ENCODE data around the gene AKAP10.

AKAP10 gene

DNA sequence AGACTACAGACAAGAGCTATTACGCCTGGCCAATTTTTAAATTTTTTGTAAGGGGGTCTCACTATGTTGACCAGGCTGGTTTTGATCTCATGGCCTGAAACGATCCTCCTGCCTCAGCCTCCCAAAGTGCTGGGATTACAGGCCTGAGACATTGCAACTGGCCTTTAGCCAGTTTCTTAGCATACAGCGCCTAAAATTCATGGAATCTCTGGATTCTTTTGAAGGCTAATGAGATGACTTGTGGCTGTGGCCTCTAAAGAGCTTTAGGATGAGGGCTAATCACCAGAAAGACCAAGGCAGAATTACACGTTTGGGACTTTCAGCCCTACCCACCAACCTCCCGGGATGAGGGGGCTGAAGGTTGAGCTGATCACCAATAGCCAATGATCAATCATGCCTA is 34.6 kb downstream of the AKAP10 start:
- Histone ChIP-seq H3K4me2 (ENCODE audit: low read depth, low read length, poor library complexity, severe bottlenecking) (no peak overlapping the region), H3K79me2 (ENCODE audit: insufficient read depth, low read length) (peaks cover 39% of the 10 kb centered on the region; the same call in 1 of the 2 replicates), H3K4me3 (ENCODE audit: low read length, poor library complexity, severe bottlenecking) (no peak overlapping the region), H3K4me1 (ENCODE audit: insufficient read depth, low read length, poor library complexity, severe bottlenecking) (peaks cover 12% of the 10 kb centered on the region), H3K27me3 (ENCODE audit: insufficient read depth, low read length, poor library complexity, severe bottlenecking) (no peaks in the 10 kb centered on the region), H4K20me1 (ENCODE audit: insufficient read depth, low read length, poor library complexity, severe bottlenecking) (peaks cover 14% of the 10 kb centered on the region), H3K36me3 (ENCODE audit: insufficient read depth, low read length) (peaks cover 82% of the 10 kb centered on the region), H3F3A (ENCODE audit: low read depth) (no peaks in the 10 kb centered on the region), H3K9ac (ENCODE audit: low read depth, low read length, poor library complexity, severe bottlenecking) (no peak overlapping the region), H3K9me3 (ENCODE audit: insufficient read depth, low read depth, low read length) (no peaks in the 10 kb centered on the region), H3K9me2 (replicated peaks; ENCODE audit: low read depth, low read length) (no peaks in the 10 kb centered on the region), H2AFZ (ENCODE audit: low read length) (no peak overlapping the region)
- TF ChIP-seq, protein P1, sequence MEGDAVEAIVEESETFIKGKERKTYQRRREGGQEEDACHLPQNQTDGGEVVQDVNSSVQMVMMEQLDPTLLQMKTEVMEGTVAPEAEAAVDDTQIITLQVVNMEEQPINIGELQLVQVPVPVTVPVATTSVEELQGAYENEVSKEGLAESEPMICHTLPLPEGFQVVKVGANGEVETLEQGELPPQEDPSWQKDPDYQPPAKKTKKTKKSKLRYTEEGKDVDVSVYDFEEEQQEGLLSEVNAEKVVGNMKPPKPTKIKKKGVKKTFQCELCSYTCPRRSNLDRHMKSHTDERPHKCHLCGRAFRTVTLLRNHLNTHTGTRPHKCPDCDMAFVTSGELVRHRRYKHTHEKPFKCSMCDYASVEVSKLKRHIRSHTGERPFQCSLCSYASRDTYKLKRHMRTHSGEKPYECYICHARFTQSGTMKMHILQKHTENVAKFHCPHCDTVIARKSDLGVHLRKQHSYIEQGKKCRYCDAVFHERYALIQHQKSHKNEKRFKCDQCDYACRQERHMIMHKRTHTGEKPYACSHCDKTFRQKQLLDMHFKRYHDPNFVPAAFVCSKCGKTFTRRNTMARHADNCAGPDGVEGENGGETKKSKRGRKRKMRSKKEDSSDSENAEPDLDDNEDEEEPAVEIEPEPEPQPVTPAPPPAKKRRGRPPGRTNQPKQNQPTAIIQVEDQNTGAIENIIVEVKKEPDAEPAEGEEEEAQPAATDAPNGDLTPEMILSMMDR (conservative IDR thresholded peaks at IDR 0.05; ENCODE audit: low read length) = no peak
- no peak for TF ChIP-seq EZH2phosphoT487 (IDR thresholded peaks at IDR 0.05; ENCODE audit: borderline replicate concordance)

DNA sequence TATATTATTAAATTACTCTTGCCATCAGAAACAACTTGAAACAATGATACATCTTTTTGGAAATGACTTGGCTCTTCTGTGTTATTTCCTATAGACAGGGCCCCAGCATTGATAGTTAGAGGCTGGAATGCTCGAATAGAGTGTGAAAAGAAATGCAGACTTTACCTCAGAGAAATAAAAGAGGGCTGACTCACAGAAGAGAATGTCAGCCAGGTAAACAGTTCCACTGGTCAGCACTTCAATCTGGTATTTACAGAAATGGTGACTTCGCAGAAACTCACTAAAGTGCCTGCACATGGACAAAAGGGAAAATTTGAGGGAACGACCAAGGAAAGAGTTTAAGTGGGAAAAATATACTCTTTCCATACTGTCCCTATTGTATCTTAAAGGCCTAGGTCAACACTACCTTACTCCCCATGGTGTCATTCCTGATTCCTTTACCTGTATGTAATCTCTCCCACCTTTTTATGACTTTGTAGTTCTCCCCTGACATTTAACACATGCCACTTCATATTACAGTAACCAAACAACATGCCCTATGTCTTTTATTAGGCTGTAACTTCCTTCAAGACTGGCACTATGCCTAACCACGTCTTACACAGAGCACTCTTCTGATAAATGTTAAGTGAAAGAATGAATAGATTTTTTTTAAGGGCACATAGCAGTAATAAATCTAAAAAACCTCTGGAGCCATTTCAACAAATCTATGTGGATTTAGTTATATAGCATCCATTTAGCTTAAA is 36.7 kb downstream of the AKAP10 start:
- Histone ChIP-seq H3K4me2 (ENCODE audit: low read depth, low read length, poor library complexity, severe bottlenecking) (no peak overlapping the region), H3K4me1 (ENCODE audit: insufficient read depth, low read length, poor library complexity, severe bottlenecking) (peaks cover 12% of the 10 kb centered on the region), H3F3A (ENCODE audit: low read depth) (no peaks in the 10 kb centered on the region), H3K27me3 (ENCODE audit: insufficient read depth, low read length, poor library complexity, severe bottlenecking) (no peaks in the 10 kb centered on the region), H3K4me3 (ENCODE audit: low read length, poor library complexity, severe bottlenecking) (no peak overlapping the region), H3K9me3 (ENCODE audit: insufficient read depth, low read depth, low read length) (no peaks in the 10 kb centered on the region), H3K9ac (ENCODE audit: low read depth, low read length, poor library complexity, severe bottlenecking) (no peak overlapping the region), H3K79me2 (ENCODE audit: insufficient read depth, low read length) (peaks cover 32% of the 10 kb centered on the region; the same call in 1 of the 2 replicates), H3K9me2 (replicated peaks; ENCODE audit: low read depth, low read length) (no peaks in the 10 kb centered on the region), H3K36me3 (ENCODE audit: insufficient read depth, low read length) (peaks cover 81% of the 10 kb centered on the region), H4K20me1 (ENCODE audit: insufficient read depth, low read length, poor library complexity, severe bottlenecking) (peaks cover 11% of the 10 kb centered on the region), H2AFZ (ENCODE audit: low read length) (no peak overlapping the region)
- TF ChIP-seq EZH2phosphoT487 (IDR thresholded peaks at IDR 0.05; ENCODE audit: borderline replicate concordance) = no peak
- TF ChIP-seq, protein P1 (conservative IDR thresholded peaks at IDR 0.05; ENCODE audit: low read length) = no peak

DNA sequence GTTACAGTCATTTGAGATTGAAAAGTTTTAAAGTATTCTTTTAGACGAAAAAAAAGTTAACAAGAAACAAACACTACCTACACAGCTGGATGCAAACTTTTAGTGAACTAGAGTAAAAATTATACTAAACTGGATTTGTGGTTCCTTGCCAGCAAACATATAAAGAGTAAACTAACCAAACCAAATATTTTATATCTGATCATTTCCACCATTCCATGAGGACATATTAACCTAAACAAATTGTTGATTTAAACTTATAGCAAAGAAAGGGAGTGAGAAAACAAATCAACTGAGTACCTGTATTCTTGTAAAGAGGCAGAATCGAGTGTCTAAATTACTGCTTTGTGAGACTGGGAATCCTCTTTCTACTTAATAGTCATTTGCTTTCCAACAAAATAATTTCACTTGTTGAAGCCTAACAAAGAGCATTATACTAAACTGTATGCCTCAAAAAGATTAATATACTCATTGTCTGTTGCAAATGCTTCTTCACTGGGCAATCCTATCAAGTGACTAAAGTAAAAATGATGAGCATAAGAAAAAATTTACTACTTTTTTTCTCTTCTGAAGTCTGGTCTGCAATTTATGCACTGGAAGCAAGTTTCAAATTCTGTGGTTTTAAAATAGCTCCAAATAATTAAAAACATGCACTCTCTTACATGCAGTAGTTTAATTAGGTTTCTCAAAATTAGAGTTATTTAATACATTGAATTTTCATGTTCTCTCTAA is 37.5 kb downstream of the AKAP10 start:
- H3K9me2 ChIP-seq (replicated peaks; ENCODE audit: low read depth, low read length) = no peaks in the 10 kb centered on the region
- no peak overlapping the region for H3K4me2 ChIP-seq (ENCODE audit: low read depth, low read length, poor library complexity, severe bottlenecking)
- peaks cover 6% of the 10 kb centered on the region for H3K4me1 ChIP-seq (ENCODE audit: insufficient read depth, low read length, poor library complexity, severe bottlenecking)
- H4K20me1 ChIP-seq (ENCODE audit: insufficient read depth, low read length, poor library complexity, severe bottlenecking) = peaks cover 11% of the 10 kb centered on the region
- peaks cover 28% of the 10 kb centered on the region; the same call in 1 of the 2 replicates for H3K79me2 ChIP-seq (ENCODE audit: insufficient read depth, low read length)
- no peaks in the 10 kb centered on the region for H3K27me3 ChIP-seq (ENCODE audit: insufficient read depth, low read length, poor library complexity, severe bottlenecking)
- no peak overlapping the region for H3K4me3 ChIP-seq (ENCODE audit: low read length, poor library complexity, severe bottlenecking)
- H2AFZ ChIP-seq (ENCODE audit: low read length) = no peak overlapping the region
- H3K36me3 ChIP-seq (ENCODE audit: insufficient read depth, low read length) = peaks cover 76% of the 10 kb centered on the region
- no peaks in the 10 kb centered on the region for H3F3A ChIP-seq (ENCODE audit: low read depth)
- H3K9me3 ChIP-seq (ENCODE audit: insufficient read depth, low read depth, low read length) = no peaks in the 10 kb centered on the region
- no peak overlapping the region for H3K9ac ChIP-seq (ENCODE audit: low read depth, low read length, poor library complexity, severe bottlenecking)
- TF ChIP-seq EZH2phosphoT487 (IDR thresholded peaks at IDR 0.05; ENCODE audit: borderline replicate concordance) = no peak
- TF ChIP-seq, protein P1 (conservative IDR thresholded peaks at IDR 0.05; ENCODE audit: low read length) = no peak
